ENCODE measurements around the gene KSR2. TPM values are rescaled to one million over a fixed set of nuclear protein-coding genes. Genes with fewer than 3 reads are reported as not detected.

The KSR2 gene
- total RNA-seq, 4 donors from 2014 or later: under 0.01 to 0.08 (median under 0.01) TPM; not detected in 1

DNA sequence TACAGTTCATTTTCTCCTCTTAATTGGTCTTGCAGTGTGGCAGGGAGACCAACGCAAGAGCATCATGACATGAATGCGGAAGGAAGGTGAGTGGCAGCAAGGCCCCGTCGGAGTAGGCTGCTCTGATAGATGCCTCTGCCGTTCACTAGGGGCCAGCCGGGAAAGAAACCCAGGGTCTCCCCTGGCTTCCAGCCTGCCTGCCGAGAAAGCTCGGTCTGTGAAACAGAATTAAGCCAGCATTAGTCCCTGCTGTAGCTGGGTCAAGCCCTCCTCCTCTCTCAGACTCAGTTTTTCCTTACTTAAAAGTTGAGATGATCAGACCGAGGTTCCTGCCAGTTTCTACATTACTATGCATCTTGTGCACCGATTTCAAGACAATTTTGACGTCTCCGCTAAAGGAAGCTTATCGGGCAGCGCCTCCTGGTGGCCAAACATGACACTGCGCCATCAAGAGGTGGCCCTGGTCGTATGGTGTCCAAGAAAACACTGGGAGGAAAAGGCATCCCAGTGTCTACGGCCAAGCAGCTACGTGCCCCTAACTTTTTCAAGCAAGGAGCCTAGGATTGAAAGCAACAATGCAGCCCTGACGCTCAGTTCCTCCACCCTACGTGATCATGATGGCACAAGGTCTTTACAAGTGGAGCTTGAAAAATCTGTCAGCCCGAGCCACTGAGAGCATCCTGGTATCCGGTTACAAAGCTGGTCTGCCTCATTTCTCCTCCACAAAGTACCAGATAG is 131.6 kb downstream of the KSR2 start:
- TF ChIP-seq, protein P1, sequence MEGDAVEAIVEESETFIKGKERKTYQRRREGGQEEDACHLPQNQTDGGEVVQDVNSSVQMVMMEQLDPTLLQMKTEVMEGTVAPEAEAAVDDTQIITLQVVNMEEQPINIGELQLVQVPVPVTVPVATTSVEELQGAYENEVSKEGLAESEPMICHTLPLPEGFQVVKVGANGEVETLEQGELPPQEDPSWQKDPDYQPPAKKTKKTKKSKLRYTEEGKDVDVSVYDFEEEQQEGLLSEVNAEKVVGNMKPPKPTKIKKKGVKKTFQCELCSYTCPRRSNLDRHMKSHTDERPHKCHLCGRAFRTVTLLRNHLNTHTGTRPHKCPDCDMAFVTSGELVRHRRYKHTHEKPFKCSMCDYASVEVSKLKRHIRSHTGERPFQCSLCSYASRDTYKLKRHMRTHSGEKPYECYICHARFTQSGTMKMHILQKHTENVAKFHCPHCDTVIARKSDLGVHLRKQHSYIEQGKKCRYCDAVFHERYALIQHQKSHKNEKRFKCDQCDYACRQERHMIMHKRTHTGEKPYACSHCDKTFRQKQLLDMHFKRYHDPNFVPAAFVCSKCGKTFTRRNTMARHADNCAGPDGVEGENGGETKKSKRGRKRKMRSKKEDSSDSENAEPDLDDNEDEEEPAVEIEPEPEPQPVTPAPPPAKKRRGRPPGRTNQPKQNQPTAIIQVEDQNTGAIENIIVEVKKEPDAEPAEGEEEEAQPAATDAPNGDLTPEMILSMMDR (IDR thresholded peaks at IDR 0.05): peak; percentile 86 to 94 (median 92)
- no peak for TF ChIP-seq EP300 (IDR thresholded peaks at IDR 0.05)
- Histone ChIP-seq H3K27me3 (peaks cover 72% of the 10 kb centered on the region), H3K36me3 (no peaks in the 10 kb centered on the region), H3K4me3 (no peak overlapping the region), H3K9me3 (no peaks in the 10 kb centered on the region), H3K4me1 (peaks cover 0 to 5% (median 0%) of the 10 kb centered on the region in 3 donors), H3K27ac (no peak overlapping the region)
- ATAC-seq: peak; percentile 58
- WGBS, 2 donors (ENCODE audit: low coverage in 1 of 2): 5 to 10% methylated on average over 5 to 8 of the region's 22 CpGs

DNA sequence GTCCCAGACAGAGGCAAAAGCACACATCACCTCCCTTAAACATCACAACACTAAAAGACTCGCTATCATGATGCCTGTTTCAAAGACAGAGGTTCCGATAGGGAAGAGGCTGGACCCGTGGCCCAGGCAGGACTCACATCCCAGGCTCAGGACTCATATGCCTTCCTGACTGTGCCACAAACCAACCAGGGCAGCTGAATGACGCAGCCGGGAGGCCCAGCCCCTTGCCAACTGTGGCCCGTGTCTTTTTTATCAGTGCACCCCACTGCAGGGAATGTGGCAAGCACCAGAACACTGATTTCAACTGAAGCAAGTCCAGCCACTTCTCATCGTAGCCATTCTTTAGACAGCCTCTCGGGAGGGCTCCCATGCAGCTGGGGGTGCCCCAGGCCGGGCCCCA is 132.3 kb downstream of the KSR2 start:
- WGBS, 2 donors (ENCODE audit: low coverage in 1 of 2): 67 to 73% methylated on average over 3 to 8 of the region's 9 CpGs
- Histone ChIP-seq H3K9me3 (no peaks in the 10 kb centered on the region), H3K4me1 (peaks cover 0 to 5% (median 0%) of the 10 kb centered on the region in 3 donors), H3K36me3 (no peaks in the 10 kb centered on the region), H3K27me3 (peaks cover 65% of the 10 kb centered on the region), H3K4me3 (no peak overlapping the region), H3K27ac (no peak overlapping the region)
- no peak for ATAC-seq
- TF ChIP-seq EP300 (IDR thresholded peaks at IDR 0.05): no peak
- no peak for TF ChIP-seq POLR2A (IDR thresholded peaks at IDR 0.05)
- TF ChIP-seq, protein P1 (IDR thresholded peaks at IDR 0.05): no peak
- TF ChIP-seq POLR2AphosphoS5 (IDR thresholded peaks at IDR 0.05): no peak

DNA sequence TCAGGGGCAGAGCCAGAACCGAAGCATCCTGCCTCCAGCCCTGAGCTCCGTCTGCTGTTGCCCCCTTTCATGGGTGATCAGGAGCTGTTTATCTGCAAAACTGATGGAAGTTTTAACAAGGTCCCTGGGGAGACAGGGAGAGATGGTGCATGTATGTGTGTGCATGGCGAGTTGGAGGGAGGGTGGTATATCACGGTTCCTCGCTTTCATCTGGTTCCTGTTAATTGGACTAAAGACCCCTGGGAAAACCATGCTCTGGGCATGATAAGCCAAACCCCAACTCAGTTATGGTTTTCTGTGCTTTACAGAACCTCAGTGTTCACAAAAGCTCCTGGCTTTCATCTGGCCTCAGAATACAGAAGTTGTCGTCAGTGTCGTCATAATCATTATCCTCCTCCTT is 133.6 kb downstream of the KSR2 start:
- Histone ChIP-seq H3K27ac (no peak overlapping the region), H3K36me3 (no peaks in the 10 kb centered on the region), H3K4me1 (peaks cover 0 to 5% (median 0%) of the 10 kb centered on the region in 3 donors), H3K9me3 (peaks cover 0 to under 1% (median 0%) of the 10 kb centered on the region in 3 donors), H3K4me3 (no peak overlapping the region), H3K27me3 (peaks cover 52% of the 10 kb centered on the region)
- TF ChIP-seq EP300 (IDR thresholded peaks at IDR 0.05) (no peak), POLR2A (IDR thresholded peaks at IDR 0.05) (no peak), POLR2AphosphoS5 (IDR thresholded peaks at IDR 0.05) (no peak)
- TF ChIP-seq, protein P1 (IDR thresholded peaks at IDR 0.05): no peak
- no peak for ATAC-seq
- WGBS, 2 donors (ENCODE audit: low coverage in 1 of 2): 96 to 100% methylated on average over 1 to 3 of the region's 7 CpGs

DNA sequence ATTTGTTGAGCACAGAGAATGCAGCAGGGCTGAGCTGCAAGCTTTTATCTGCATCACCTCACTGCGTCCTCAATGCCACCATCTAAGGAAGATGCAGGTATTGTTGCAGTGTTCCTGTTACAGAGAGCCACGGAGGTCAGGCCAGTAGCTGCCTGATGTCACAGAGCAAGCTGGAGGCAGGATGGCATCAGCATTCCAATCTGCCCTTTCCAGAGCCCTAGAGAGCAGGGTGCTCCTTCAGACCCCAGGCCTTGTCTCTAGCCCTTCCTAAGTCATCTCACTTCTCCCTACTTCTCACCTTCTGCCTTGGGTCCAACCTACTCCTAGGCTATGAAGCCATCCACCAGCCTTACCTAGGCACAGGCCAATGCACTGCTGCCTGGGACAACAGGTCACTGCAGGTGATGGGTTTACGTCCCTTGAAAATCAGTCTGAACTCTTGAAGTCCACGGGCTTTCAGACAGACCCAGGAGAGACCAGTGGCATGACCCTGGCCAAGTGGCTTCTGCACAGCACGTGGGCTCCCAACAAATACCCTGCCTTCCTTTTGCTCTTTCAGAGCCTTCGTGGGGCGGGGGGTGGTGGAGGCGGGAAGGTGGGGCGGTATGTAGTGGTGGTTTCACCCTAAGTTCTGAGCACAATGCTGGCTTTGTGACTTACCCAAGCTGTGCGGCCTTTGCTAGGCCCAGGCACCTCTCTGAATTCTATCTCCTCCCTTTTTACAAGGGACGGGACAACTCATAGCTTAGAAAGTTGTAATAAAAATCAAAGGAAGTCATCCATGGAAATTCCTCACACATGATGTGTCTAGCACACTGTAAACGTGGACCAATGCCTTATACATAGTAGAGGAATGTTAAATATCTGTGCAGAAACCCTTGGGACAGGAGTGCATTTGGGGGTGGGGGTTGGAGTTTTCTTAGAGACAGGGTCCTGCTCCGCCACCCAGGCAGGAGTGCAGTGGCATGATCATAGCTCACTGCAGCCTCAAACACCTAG is 136.0 kb downstream of the KSR2 start:
- no peak overlapping the region for H3K4me3 ChIP-seq
- H3K4me1 ChIP-seq: peaks cover 0 to 5% (median 0%) of the 10 kb centered on the region in 3 donors
- TF ChIP-seq, protein P1 (IDR thresholded peaks at IDR 0.05): no peak
- TF ChIP-seq EP300 (IDR thresholded peaks at IDR 0.05) (no peak), POLR2AphosphoS5 (IDR thresholded peaks at IDR 0.05) (no peak), POLR2A (IDR thresholded peaks at IDR 0.05) (no peak)
- no peak for ATAC-seq
- no peak overlapping the region for H3K27ac ChIP-seq
- peaks cover 0 to 24% (median 0%) of the 10 kb centered on the region in 3 donors for H3K9me3 ChIP-seq
- WGBS, 2 donors (ENCODE audit: low coverage in 1 of 2): 40 to 70% methylated on average over 1 to 8 of the region's 13 CpGs
- peaks cover 34% of the 10 kb centered on the region for H3K27me3 ChIP-seq
- no peaks in the 10 kb centered on the region for H3K36me3 ChIP-seq
